Panc1 (cell line): Measurements from ENCODE around the gene HSD17B3. TPM values are rescaled to one million over a fixed set of nuclear protein-coding genes. Genes with fewer than 3 reads are reported as not detected.

Experiments used
- ATAC-seq: fragments of 200-7000 bp; cut with Tn5 transposase; 2 replicates; pipeline ENCODE4 v1.9.1; 2020; ENCODE audit warnings: mild to moderate bottlenecking, moderate library complexity
- BruUV-seq: library from RNA; stranded (reverse); fragments of 400-500 nt; replicated peaks from 2 replicates; lab custom pipeline; 2021; lab: Mats Ljungman, UMichigan
- CTCF ChIA-PET: fragments of 300-600 bp; sonication (Branson Sonifier 250); formaldehyde crosslinking; loops from one replicate; lab custom pipeline; 2022; ENCODE audit warnings: antibody characterized with exemption; lab: Charles Lee
- POLR2A ChIA-PET: fragments of 300-600 bp; sonication (Branson Sonifier 250); formaldehyde crosslinking; loops from one replicate; lab custom pipeline; 2022; ENCODE audit warnings: antibody characterized with exemption; lab: Charles Lee
- DNase-seq: peaks from one replicate; pipeline ENCODE4 v3.0.0-alpha.2; 2010; ENCODE audit warnings: low read depth, low spot score
- H3K27ac ChIP-seq: 2 replicates; pipeline ENCODE4 v1.5.1; 2011; ENCODE audit warnings: mild to moderate bottlenecking, low read length, inconsistent platforms
- H3K27me3 ChIP-seq: fragments of 200-500 bp; sonication (Bioruptor generic); 2 replicates; pipeline ENCODE4 v1.6.0; 2014; ENCODE audit warnings: low read length, inconsistent platforms; ENCODE audit not compliant: control insufficient read depth, insufficient read depth
- H3K36me3 ChIP-seq: fragments of 200-500 bp; sonication (Bioruptor generic); 2 replicates; pipeline ENCODE4 v1.5.1; 2014; ENCODE audit warnings: inconsistent platforms, mild to moderate bottlenecking, low read length, moderate library complexity; ENCODE audit not compliant: control insufficient read depth, insufficient read depth
- H3K4me1 ChIP-seq: 2 replicates; pipeline ENCODE4 v1.5.1; 2011; ENCODE audit warnings: inconsistent platforms, mild to moderate bottlenecking, low read length, moderate library complexity; ENCODE audit not compliant: control insufficient read depth, insufficient read depth
- H3K4me3 ChIP-seq, 2 experiments: 2 replicates each; pipeline ENCODE4 v1.5.1; 2011 to 2012; ENCODE audit warnings: low read depth in 2 of 2, low read length in 2 of 2, mild to moderate bottlenecking in 2 of 2, inconsistent platforms in 1 of 2, moderate library complexity in 1 of 2
- H3K9me3 ChIP-seq: fragments of 200-500 bp; sonication (Bioruptor generic); 2 replicates; pipeline ENCODE4 v1.5.1; 2014; ENCODE audit warnings: low read depth, mild to moderate bottlenecking, inconsistent platforms, low read length, moderate library complexity; ENCODE audit not compliant: control insufficient read depth, insufficient read depth
- CTCF ChIP-seq: fragments of 450-650 bp; IDR thresholded peaks from 2 replicates; pipeline ENCODE4 v1.5.1; 2017; ENCODE audit warnings: mild to moderate bottlenecking
- POLR2AphosphoS5 ChIP-seq: IDR thresholded peaks from 2 replicates; pipeline ENCODE4 v1.6.1; 2012; ENCODE audit warnings: mild to moderate bottlenecking, low read depth, low read length, moderate library complexity
- REST ChIP-seq, 2 experiments: IDR thresholded peaks; 2 replicates each; pipeline ENCODE4 v1.6.1; 2011 to 2012; ENCODE audit warnings: low read depth in 2 of 2, control low read depth in 1 of 2, low read length in 1 of 2, mild to moderate bottlenecking in 1 of 2, moderate library complexity in 1 of 2; ENCODE audit not compliant: insufficient read depth in 1 of 2
- SIN3A ChIP-seq: IDR thresholded peaks from 2 replicates; pipeline ENCODE4 v1.6.1; 2012; ENCODE audit warnings: low read depth, mild to moderate bottlenecking, low read length, moderate library complexity, borderline replicate concordance; ENCODE audit not compliant: insufficient read depth
- TCF7L2 ChIP-seq: IDR thresholded peaks from 2 replicates; pipeline ENCODE4 v1.6.1; 2011; ENCODE audit warnings: mild to moderate bottlenecking, low read depth, low read length, inconsistent platforms
- in situ Hi-C: cut with HindIII; loops from 2 replicates; pipeline ENCODE4 v1.10.0; 2016; ENCODE audit warnings: low sequenced_read_pairs, low pct_unique_long_range_greater_than_20kb
- intact Hi-C: fragments of 100-400 bp; cut with micrococcal nuclease; formaldehyde crosslinking; loops from one replicate; pipeline ENCODE4 v1.10.0; 2022; ENCODE audit not compliant: unreplicated experiment
- total RNA-seq: library from RNA; stranded (reverse); gene quantifications from one replicate; pipeline ENCODE4 v1.2.1, GENCODE V29; 2021; ENCODE audit not compliant: unreplicated experiment

The HSD17B3 gene
- total RNA-seq, 1 experiment from 2014 or later: 0.39 TPM

DNA sequence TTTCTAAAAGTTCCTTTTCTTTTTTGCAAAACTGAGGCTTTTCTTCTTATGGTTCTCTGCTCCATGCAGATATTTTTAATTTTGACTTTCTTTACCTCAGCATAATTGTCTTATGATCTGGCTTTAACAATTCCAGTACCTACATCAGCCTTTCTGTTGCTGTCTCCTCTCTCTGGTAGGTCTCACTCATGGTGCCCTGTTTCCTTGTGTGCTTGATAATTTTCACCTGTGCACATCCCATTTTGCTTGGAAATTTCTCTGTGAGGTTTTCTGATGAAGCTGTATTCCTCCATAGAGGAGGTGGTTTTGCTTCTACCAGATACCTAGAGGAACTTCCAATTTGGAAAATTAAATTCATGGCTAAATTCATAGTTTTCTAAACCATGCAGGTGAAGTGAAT is 2.3 kb upstream of the HSD17B3 start:
- Histone ChIP-seq H3K4me1 (no peaks in the 10 kb centered on the region), H3K36me3 (no peaks in the 10 kb centered on the region), H3K4me3 (no peak overlapping the region), H3K27ac (no peak overlapping the region), H3K9me3 (no peaks in the 10 kb centered on the region), H3K27me3 (no peaks in the 10 kb centered on the region)
- ATAC-seq (no peak), DNase-seq (no peak)
- POLR2A ChIA-PET: no interaction called here
- no peak for TF ChIP-seq SIN3A
- TF ChIP-seq TCF7L2: no peak
- no peak for TF ChIP-seq CTCF
- no peak for TF ChIP-seq POLR2AphosphoS5
- no peak for TF ChIP-seq REST (IDR thresholded peaks at IDR 0.05; ENCODE audit: insufficient read depth in 1 of 2, low read depth in 2 of 2, low read length in 1 of 2)
- CTCF ChIA-PET: no interaction called here
- intact Hi-C loops: no loop called here
- in situ Hi-C loops: no loop called here
- no TSS peak for BruUV-seq

- POLR2A ChIA-PET: no interaction called here
- no TSS peak for BruUV-seq
- Histone ChIP-seq H3K9me3 (no peaks in the 10 kb centered on the region), H3K27me3 (no peaks in the 10 kb centered on the region), H3K27ac (no peak overlapping the region), H3K4me3 (no peak overlapping the region), H3K4me1 (no peaks in the 10 kb centered on the region), H3K36me3 (no peaks in the 10 kb centered on the region)
- TF ChIP-seq REST (IDR thresholded peaks at IDR 0.05; ENCODE audit: insufficient read depth in 1 of 2, low read depth in 2 of 2, low read length in 1 of 2) (no peak), POLR2AphosphoS5 (no peak), CTCF (no peak), SIN3A (no peak), TCF7L2 (no peak)
- CTCF ChIA-PET: no interaction called here
- in situ Hi-C loops (no loop called here), intact Hi-C loops (no loop called here)
- DNase-seq (no peak), ATAC-seq (no peak)
Observed at GRCh38 chr9:96299823-96300222, 2.2 kb downstream of the HSD17B3 start.
